Measurements from ENCODE around the gene MOCS1. TPM values are rescaled to one million over a fixed set of nuclear protein-coding genes. Genes with fewer than 3 reads are reported as not detected.

MOCS1 gene
- total and polyA plus RNA-seq, 9 of the 15 experiments (the other 6 are each of a cell fraction or from before 2014, with no cell fraction given), result 0.69 to 12.7 (median 8.7) TPM

GRCh38 chr6:39941820-39942219 lies 7.6 kb upstream of the MOCS1 start (continued):
- peak in 1 of 2 experiments; percentile 89; a peak in 2 of 4 replicates for TF ChIP-seq ZNF639 (CRISPR knock-in tag; conservative IDR thresholded peaks at IDR 0.05 in 1 of 2, IDR thresholded peaks at IDR 0.05 in 1 of 2)
- TF ChIP-seq ERF (CRISPR knock-in tag; IDR thresholded peaks at IDR 0.05), result 0 out of 2 replicates have a peak, but pooled peaks have one; percentile 46
- TF ChIP-seq, protein P1, sequence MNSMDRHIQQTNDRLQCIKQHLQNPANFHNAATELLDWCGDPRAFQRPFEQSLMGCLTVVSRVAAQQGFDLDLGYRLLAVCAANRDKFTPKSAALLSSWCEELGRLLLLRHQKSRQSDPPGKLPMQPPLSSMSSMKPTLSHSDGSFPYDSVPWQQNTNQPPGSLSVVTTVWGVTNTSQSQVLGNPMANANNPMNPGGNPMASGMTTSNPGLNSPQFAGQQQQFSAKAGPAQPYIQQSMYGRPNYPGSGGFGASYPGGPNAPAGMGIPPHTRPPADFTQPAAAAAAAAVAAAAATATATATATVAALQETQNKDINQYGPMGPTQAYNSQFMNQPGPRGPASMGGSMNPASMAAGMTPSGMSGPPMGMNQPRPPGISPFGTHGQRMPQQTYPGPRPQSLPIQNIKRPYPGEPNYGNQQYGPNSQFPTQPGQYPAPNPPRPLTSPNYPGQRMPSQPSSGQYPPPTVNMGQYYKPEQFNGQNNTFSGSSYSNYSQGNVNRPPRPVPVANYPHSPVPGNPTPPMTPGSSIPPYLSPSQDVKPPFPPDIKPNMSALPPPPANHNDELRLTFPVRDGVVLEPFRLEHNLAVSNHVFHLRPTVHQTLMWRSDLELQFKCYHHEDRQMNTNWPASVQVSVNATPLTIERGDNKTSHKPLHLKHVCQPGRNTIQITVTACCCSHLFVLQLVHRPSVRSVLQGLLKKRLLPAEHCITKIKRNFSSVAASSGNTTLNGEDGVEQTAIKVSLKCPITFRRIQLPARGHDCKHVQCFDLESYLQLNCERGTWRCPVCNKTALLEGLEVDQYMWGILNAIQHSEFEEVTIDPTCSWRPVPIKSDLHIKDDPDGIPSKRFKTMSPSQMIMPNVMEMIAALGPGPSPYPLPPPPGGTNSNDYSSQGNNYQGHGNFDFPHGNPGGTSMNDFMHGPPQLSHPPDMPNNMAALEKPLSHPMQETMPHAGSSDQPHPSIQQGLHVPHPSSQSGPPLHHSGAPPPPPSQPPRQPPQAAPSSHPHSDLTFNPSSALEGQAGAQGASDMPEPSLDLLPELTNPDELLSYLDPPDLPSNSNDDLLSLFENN (IDR thresholded peaks at IDR 0.05; ENCODE audit: low read depth in 2 of 2, low read length in 2 of 2), result no peak
- TF ChIP-seq, protein P2, sequence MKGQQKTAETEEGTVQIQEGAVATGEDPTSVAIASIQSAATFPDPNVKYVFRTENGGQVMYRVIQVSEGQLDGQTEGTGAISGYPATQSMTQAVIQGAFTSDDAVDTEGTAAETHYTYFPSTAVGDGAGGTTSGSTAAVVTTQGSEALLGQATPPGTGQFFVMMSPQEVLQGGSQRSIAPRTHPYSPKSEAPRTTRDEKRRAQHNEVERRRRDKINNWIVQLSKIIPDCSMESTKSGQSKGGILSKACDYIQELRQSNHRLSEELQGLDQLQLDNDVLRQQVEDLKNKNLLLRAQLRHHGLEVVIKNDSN (CRISPR knock-in tag; IDR thresholded peaks at IDR 0.05), result peak; percentile 51
- TF ChIP-seq MAX (CRISPR knock-in tag; IDR thresholded peaks at IDR 0.05), result peak; percentile 77
- TF ChIP-seq ZNF143 (CRISPR knock-in tag; IDR thresholded peaks at IDR 0.05), result no peak
- TF ChIP-seq TEAD1 (CRISPR knock-in tag; IDR thresholded peaks at IDR 0.05), result peak in 1 of 2 experiments; percentile 64; a peak in 2 of 4 replicates
- TF ChIP-seq MAZ (CRISPR knock-in tag; conservative IDR thresholded peaks at IDR 0.05 in 1 of 2, IDR thresholded peaks at IDR 0.05 in 1 of 2), result 0 out of 4 replicates have a peak, but pooled peaks of 1 of the 2 experiments have one; percentile 24
- TF ChIP-seq ZNF584 (CRISPR knock-in tag; IDR thresholded peaks at IDR 0.05; ENCODE audit: low read depth), result peak; percentile 81; the same call in 1 of the 2 replicates
- TF ChIP-seq HOXB6 (CRISPR knock-in tag; IDR thresholded peaks at IDR 0.05; ENCODE audit: borderline replicate concordance), result no peak
- TF ChIP-seq, protein P3, sequence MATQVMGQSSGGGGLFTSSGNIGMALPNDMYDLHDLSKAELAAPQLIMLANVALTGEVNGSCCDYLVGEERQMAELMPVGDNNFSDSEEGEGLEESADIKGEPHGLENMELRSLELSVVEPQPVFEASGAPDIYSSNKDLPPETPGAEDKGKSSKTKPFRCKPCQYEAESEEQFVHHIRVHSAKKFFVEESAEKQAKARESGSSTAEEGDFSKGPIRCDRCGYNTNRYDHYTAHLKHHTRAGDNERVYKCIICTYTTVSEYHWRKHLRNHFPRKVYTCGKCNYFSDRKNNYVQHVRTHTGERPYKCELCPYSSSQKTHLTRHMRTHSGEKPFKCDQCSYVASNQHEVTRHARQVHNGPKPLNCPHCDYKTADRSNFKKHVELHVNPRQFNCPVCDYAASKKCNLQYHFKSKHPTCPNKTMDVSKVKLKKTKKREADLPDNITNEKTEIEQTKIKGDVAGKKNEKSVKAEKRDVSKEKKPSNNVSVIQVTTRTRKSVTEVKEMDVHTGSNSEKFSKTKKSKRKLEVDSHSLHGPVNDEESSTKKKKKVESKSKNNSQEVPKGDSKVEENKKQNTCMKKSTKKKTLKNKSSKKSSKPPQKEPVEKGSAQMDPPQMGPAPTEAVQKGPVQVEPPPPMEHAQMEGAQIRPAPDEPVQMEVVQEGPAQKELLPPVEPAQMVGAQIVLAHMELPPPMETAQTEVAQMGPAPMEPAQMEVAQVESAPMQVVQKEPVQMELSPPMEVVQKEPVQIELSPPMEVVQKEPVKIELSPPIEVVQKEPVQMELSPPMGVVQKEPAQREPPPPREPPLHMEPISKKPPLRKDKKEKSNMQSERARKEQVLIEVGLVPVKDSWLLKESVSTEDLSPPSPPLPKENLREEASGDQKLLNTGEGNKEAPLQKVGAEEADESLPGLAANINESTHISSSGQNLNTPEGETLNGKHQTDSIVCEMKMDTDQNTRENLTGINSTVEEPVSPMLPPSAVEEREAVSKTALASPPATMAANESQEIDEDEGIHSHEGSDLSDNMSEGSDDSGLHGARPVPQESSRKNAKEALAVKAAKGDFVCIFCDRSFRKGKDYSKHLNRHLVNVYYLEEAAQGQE (IDR thresholded peaks at IDR 0.05; ENCODE audit: borderline replicate concordance), result no peak
- TF ChIP-seq, protein P3 (CRISPR knock-in tag; IDR thresholded peaks at IDR 0.05; ENCODE audit: low read depth), result 0 out of 2 replicates have a peak, but pooled peaks have one; percentile 44
